SK-N-SH (cell line): Measurements from ENCODE around the gene KPRP.

Experiments
- CTCF ChIP-seq: fragments of 200-600 bp; sonication (generic); IDR thresholded peaks from 2 replicates; pipeline ENCODE4 v1.6.1; 2017; ENCODE audit warnings: antibody characterized with exemption, mild to moderate bottlenecking, moderate library complexity
- EP300 ChIP-seq, 2 experiments: IDR thresholded peaks; 2 replicates each; pipeline versions ENCODE4 v1.4.0 to v1.6.1; 2012; ENCODE audit warnings: borderline replicate concordance in 1 of 2, low read depth in 1 of 2, low read length in 1 of 2
- EZH2phosphoT487 ChIP-seq: fragments of 200-600 bp; sonication (generic); IDR thresholded peaks from 2 replicates; pipeline ENCODE4 v1.6.1; 2017; ENCODE audit warnings: low read depth, mixed run types, mild to moderate bottlenecking, antibody characterized with exemption, moderate library complexity, borderline replicate concordance
- FOXJ3 ChIP-seq: sonication (generic); formaldehyde crosslinking; IDR thresholded peaks from 2 replicates; pipeline ENCODE4 v1.5.1; 2020; ENCODE audit warnings: mild to moderate bottlenecking, missing genetic modification reagents
- FOXM1 ChIP-seq: IDR thresholded peaks from 2 replicates; pipeline ENCODE4 v1.4.0; 2012; ENCODE audit warnings: low read depth, mild to moderate bottlenecking
- NFIC ChIP-seq: IDR thresholded peaks from 2 replicates; pipeline ENCODE4 v1.4.0; 2012; ENCODE audit warnings: borderline replicate concordance
- NRF1 ChIP-seq: IDR thresholded peaks from 2 replicates; pipeline ENCODE4 v1.6.1; 2012; ENCODE audit warnings: low read depth, mild to moderate bottlenecking, low read length
- POLR2AphosphoS5 ChIP-seq: IDR thresholded peaks from 2 replicates; pipeline ENCODE4 v1.6.1; 2012; ENCODE audit warnings: low read depth, low read length
- RAD21 ChIP-seq: IDR thresholded peaks from 2 replicates; pipeline ENCODE4 v1.6.1; 2012; ENCODE audit warnings: mild to moderate bottlenecking, low read length
- RCOR1 ChIP-seq: fragments of 150-350 bp; IDR thresholded peaks from 2 replicates; pipeline ENCODE4 v1.6.1; 2017; ENCODE audit warnings: antibody characterized with exemption, low read length
- TAF1 ChIP-seq: IDR thresholded peaks from 2 replicates; pipeline ENCODE4 v1.6.1; 2012; ENCODE audit warnings: low read depth, mild to moderate bottlenecking, low read length, moderate library complexity, borderline replicate concordance
- TCF12 ChIP-seq: IDR thresholded peaks from 2 replicates; pipeline ENCODE4 v1.4.0; 2012
- YY1 ChIP-seq: IDR thresholded peaks from 2 replicates; pipeline ENCODE4 v1.4.0; 2012; ENCODE audit warnings: low read depth, mild to moderate bottlenecking
- TF ChIP-seq, protein P1 (sequence below): fragments of 150-350 bp; IDR thresholded peaks from 2 replicates; pipeline ENCODE4 v1.6.1; 2017; ENCODE audit warnings: antibody characterized with exemption, low read length, low read depth, borderline replicate concordance

DNA sequence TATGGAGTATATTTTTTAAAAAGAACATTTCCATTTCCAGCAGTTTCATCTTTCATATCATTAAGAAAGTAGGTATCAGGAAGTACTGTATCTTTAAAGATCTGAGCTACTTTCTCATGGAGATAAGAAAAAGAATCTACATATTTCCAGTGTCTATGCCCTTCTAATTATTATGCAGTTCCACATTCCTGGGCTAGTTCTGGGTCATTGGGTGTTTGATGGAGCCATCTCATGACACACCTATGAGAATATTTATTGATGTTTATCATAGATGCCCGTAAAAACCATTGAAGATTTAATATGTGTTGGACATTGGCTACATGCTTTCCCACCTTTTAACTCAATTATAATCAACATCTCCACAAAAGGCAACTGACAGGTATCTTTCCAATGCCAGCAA is 28.8 kb upstream of the KPRP start:
- no peak for TF ChIP-seq POLR2AphosphoS5
- TF ChIP-seq CTCF: no peak
- TF ChIP-seq NFIC: no peak
- no peak for TF ChIP-seq FOXJ3
- TF ChIP-seq TCF12: no peak
- no peak for TF ChIP-seq TAF1
- TF ChIP-seq FOXM1: no peak
- no peak for TF ChIP-seq EZH2phosphoT487
- no peak for TF ChIP-seq RCOR1
- no peak for TF ChIP-seq RAD21
- no peak for TF ChIP-seq YY1
- TF ChIP-seq NRF1: no peak
- no peak for TF ChIP-seq EP300 (IDR thresholded peaks at IDR 0.05; ENCODE audit: borderline replicate concordance in 1 of 2, low read depth in 1 of 2, low read length in 1 of 2)
- TF ChIP-seq, protein P1, sequence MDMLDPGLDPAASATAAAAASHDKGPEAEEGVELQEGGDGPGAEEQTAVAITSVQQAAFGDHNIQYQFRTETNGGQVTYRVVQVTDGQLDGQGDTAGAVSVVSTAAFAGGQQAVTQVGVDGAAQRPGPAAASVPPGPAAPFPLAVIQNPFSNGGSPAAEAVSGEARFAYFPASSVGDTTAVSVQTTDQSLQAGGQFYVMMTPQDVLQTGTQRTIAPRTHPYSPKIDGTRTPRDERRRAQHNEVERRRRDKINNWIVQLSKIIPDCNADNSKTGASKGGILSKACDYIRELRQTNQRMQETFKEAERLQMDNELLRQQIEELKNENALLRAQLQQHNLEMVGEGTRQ: no peak
